ENCODE measurements around the gene PDE4DIP.
"Not testable (repeated sequence)": the region's sequence is repeated elsewhere in the genome, so short reads cannot be mapped to it uniquely, and the experiment has no call there.

- not testable (repeated sequence) for TF ChIP-seq CTCF, POLR2A (IDR thresholded peaks at IDR 0.05)
Measured at GRCh38 chr1:148942906-148943305, 98.7 kb downstream of the PDE4DIP start.
